ENCODE data around the gene FYCO1. TPM values are rescaled to one million over a fixed set of nuclear protein-coding genes. Genes with fewer than 3 reads are reported as not detected.

Gene FYCO1
- total RNA-seq, 6 donors from 2014 or later: 37.5 to 84.9 (median 45.3) TPM

- no peak overlapping the region for H3K27ac ChIP-seq
- 79 to 82% methylated on average over 23 of the region's 23 CpGs for WGBS, 2 donors
- H3K36me3 ChIP-seq: no peaks in the 10 kb centered on the region
- no peaks in the 10 kb centered on the region for H3K27me3 ChIP-seq
- TF ChIP-seq POLR2A (IDR thresholded peaks at IDR 0.05): no peak
- no peak for TF ChIP-seq CTCF (IDR thresholded peaks at IDR 0.05)
- no peak for TF ChIP-seq POLR2AphosphoS5 (IDR thresholded peaks at IDR 0.05)
- no peak for TF ChIP-seq EP300 (IDR thresholded peaks at IDR 0.05)
- no peaks in the 10 kb centered on the region for H3K9me3 ChIP-seq
- H3K4me1 ChIP-seq: no peaks in the 10 kb centered on the region
- DNase-seq (no peak), ATAC-seq (ENCODE audit: low FRiP score in 2 of 2) (no peak)
- H3K4me3 ChIP-seq: no peak overlapping the region
Measured at GRCh38 chr3:45884368-45885201, 111.0 kb downstream of the FYCO1 start.

GRCh38 chr3:45881078-45882022 lies 114.3 kb downstream of the FYCO1 start:
- H3K27me3 ChIP-seq: no peaks in the 10 kb centered on the region
- H3K27ac ChIP-seq: no peak overlapping the region
- H3K4me3 ChIP-seq: no peak overlapping the region
- no peaks in the 10 kb centered on the region for H3K4me1 ChIP-seq
- DNase-seq: no peak
- no peak for TF ChIP-seq EP300 (IDR thresholded peaks at IDR 0.05)
- TF ChIP-seq POLR2A (IDR thresholded peaks at IDR 0.05): no peak
- TF ChIP-seq CTCF (IDR thresholded peaks at IDR 0.05): no peak
- no peak for TF ChIP-seq POLR2AphosphoS5 (IDR thresholded peaks at IDR 0.05)
- no peaks in the 10 kb centered on the region for H3K9me3 ChIP-seq
- H3K36me3 ChIP-seq: no peaks in the 10 kb centered on the region
- 60 to 65% methylated on average over 8 of the region's 8 CpGs for WGBS, 2 donors
- ATAC-seq (ENCODE audit: low FRiP score in 2 of 2): no peak

- no peak overlapping the region for H3K27ac ChIP-seq
- ATAC-seq (ENCODE audit: low FRiP score in 2 of 2) (no peak), DNase-seq (no peak)
- no peak overlapping the region for H3K4me3 ChIP-seq
- no peaks in the 10 kb centered on the region for H3K27me3 ChIP-seq
- no peaks in the 10 kb centered on the region for H3K4me1 ChIP-seq
- 74 to 83% methylated on average over 3 of the region's 3 CpGs for WGBS, 2 donors
- H3K36me3 ChIP-seq: no peaks in the 10 kb centered on the region
- no peaks in the 10 kb centered on the region for H3K9me3 ChIP-seq
- TF ChIP-seq POLR2AphosphoS5 (IDR thresholded peaks at IDR 0.05): no peak
- no peak for TF ChIP-seq POLR2A (IDR thresholded peaks at IDR 0.05)
- TF ChIP-seq CTCF (IDR thresholded peaks at IDR 0.05): no peak
- no peak for TF ChIP-seq EP300 (IDR thresholded peaks at IDR 0.05)
Measured at GRCh38 chr3:45880725-45881077, 114.9 kb downstream of the FYCO1 start.

DNA sequence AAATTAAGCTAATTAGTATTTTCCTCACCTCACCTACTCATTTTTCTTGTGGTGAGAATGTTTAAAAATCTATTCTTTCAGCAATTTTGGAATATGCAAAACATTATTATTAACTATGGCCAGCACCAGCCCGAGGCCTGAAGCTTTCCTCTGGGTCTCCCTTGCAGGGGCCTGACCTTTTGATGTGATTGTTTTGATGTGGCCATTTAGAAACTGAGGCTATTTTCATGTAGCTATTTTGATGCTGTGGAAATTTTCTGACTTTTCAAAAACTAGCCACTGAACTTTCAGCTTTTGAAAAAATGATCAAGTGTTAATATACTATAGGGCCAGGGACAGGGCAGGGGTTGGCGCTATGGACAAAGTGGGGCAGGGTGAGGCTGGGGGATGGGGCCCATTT lies 117.5 kb downstream of the FYCO1 start:
- TF ChIP-seq POLR2AphosphoS5 (IDR thresholded peaks at IDR 0.05): no peak
- no peak for TF ChIP-seq CTCF (IDR thresholded peaks at IDR 0.05)
- TF ChIP-seq POLR2A (IDR thresholded peaks at IDR 0.05): no peak
- no peak for TF ChIP-seq EP300 (IDR thresholded peaks at IDR 0.05)
- Histone ChIP-seq H3K27ac (no peak overlapping the region), H3K27me3 (no peaks in the 10 kb centered on the region), H3K4me1 (no peaks in the 10 kb centered on the region), H3K9me3 (no peaks in the 10 kb centered on the region), H3K36me3 (no peaks in the 10 kb centered on the region), H3K4me3 (no peak overlapping the region)
- WGBS, 2 donors: 93 to 96% methylated on average over 2 of the region's 2 CpGs
- ATAC-seq (ENCODE audit: low FRiP score in 2 of 2): no peak
- DNase-seq: no peak
